ENCODE data around the gene EDC3.

EDC3 gene

DNA sequence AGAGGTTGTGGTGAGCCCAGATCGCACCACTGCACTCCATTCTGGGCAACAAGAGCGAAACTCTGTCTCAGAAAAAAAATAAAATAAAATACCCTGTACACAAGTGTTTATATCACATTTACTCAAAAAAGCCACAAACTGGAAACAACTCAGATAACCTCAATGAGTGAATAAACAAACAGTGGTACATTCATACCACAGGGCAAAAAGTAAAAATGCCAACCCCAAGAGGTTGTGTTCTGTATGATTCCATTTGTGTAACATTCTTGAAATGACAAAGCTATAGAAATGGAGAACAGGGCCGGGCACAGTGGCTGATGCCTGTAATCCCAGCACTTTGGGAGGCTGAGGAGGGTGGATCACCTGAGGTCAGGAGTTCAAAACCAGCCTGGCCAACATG is 12.9 kb downstream of the EDC3 start:
- no peaks in the 10 kb centered on the region for H3K36me3 ChIP-seq (ENCODE audit: insufficient read depth)
- no peak overlapping the region for H3K4me3 ChIP-seq (IDR thresholded peaks at IDR 0.05; ENCODE audit: insufficient read depth, low read depth, low read length)
- no peak overlapping the region for H3K27ac ChIP-seq
- H3K4me1 ChIP-seq (ENCODE audit: low read depth, poor library complexity, severe bottlenecking): peaks cover 10% of the 10 kb centered on the region
- H3K9ac ChIP-seq: no peak overlapping the region
- no peaks in the 10 kb centered on the region for H4K20me1 ChIP-seq (ENCODE audit: insufficient read depth)
- H2AFZ ChIP-seq (ENCODE audit: low read depth): no peak overlapping the region
- no peaks in the 10 kb centered on the region for H3K27me3 ChIP-seq (ENCODE audit: insufficient read depth, low read depth)
- no peak overlapping the region for H3K4me2 ChIP-seq
- TF ChIP-seq, protein P1, sequence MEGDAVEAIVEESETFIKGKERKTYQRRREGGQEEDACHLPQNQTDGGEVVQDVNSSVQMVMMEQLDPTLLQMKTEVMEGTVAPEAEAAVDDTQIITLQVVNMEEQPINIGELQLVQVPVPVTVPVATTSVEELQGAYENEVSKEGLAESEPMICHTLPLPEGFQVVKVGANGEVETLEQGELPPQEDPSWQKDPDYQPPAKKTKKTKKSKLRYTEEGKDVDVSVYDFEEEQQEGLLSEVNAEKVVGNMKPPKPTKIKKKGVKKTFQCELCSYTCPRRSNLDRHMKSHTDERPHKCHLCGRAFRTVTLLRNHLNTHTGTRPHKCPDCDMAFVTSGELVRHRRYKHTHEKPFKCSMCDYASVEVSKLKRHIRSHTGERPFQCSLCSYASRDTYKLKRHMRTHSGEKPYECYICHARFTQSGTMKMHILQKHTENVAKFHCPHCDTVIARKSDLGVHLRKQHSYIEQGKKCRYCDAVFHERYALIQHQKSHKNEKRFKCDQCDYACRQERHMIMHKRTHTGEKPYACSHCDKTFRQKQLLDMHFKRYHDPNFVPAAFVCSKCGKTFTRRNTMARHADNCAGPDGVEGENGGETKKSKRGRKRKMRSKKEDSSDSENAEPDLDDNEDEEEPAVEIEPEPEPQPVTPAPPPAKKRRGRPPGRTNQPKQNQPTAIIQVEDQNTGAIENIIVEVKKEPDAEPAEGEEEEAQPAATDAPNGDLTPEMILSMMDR (conservative IDR thresholded peaks at IDR 0.05; ENCODE audit: low read depth, low read length): no peak
- peaks cover 4% of the 10 kb centered on the region; the same call in 1 of the 2 replicates for H3K79me2 ChIP-seq (ENCODE audit: insufficient read depth, low read depth)

DNA sequence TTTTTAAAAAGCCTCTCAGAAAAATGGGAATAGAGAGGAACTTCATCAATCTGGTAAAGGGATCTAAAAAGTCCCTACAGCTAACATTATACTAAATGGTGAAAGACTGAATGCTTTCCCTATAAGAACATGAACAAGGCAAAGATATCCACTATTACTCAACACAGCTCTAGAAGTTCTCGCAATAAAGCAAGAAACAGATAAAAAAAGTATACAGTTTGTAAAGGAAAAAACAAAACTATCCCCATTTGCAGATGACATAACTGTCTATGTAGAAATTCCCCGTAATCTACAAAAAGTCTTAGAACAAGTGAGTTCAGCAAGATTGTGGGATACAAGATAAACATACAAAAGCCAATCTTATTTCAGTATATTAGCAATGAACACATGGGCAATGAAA is 15.4 kb downstream of the EDC3 start:
- no peaks in the 10 kb centered on the region for H4K20me1 ChIP-seq (ENCODE audit: insufficient read depth)
- H3K27ac ChIP-seq: no peak overlapping the region

DNA sequence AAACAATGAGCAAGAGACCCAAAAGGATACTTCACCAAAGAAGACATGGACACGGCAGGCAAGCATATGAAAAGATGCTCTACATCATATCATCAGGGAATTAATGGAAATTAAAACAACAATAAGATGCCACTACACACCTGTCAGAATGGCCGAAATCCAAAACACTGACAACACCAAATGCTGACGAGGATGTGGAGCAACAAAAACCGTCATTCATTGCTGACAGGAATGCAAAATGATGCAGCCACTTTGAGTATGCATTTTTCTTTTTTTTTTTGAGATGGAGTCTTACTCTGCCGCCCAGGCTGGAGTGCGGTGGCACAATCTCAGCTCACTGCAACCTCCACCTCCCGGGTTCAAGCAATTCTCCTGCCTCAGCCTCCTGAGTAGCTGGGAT is 19.0 kb downstream of the EDC3 start:
- TF ChIP-seq, protein P1 (conservative IDR thresholded peaks at IDR 0.05; ENCODE audit: low read depth, low read length): no peak
- no peak overlapping the region for H3K27ac ChIP-seq

More for the DNA sequence above, 15.4 kb downstream of the EDC3 start:
- no peak overlapping the region for H3K4me2 ChIP-seq
- H2AFZ ChIP-seq (ENCODE audit: low read depth): no peak overlapping the region
- H3K27me3 ChIP-seq (ENCODE audit: insufficient read depth, low read depth): no peaks in the 10 kb centered on the region
- peaks cover 10% of the 10 kb centered on the region for H3K4me1 ChIP-seq (ENCODE audit: low read depth, poor library complexity, severe bottlenecking)
- peaks cover 4% of the 10 kb centered on the region; the same call in 1 of the 2 replicates for H3K79me2 ChIP-seq (ENCODE audit: insufficient read depth, low read depth)
- TF ChIP-seq, protein P1 (conservative IDR thresholded peaks at IDR 0.05; ENCODE audit: low read depth, low read length): no peak
- H3K4me3 ChIP-seq (IDR thresholded peaks at IDR 0.05; ENCODE audit: insufficient read depth, low read depth, low read length): no peak overlapping the region
- H3K36me3 ChIP-seq (ENCODE audit: insufficient read depth): no peaks in the 10 kb centered on the region
- no peak overlapping the region for H3K9ac ChIP-seq

DNA sequence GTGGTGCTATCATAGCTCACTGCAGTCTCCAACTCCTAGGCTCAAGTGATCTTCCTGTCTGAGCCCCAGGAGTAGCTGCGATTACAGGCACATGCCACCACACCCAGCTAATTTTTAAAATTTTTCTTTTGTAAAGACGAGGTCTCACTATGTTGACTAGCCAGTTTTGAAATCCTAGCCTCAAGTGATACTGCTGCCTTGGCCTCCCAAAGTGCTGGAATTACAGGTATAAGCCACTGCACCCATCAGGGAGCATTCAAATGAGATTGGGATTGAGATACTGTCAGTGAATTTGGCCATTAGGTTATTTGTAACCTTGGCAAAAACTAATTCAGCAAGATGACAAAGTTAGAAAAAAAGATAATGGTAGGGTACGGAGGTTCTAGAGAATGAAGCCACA is 21.7 kb downstream of the EDC3 start:
- TF ChIP-seq, protein P1 (conservative IDR thresholded peaks at IDR 0.05; ENCODE audit: low read depth, low read length): no peak
- no peak overlapping the region for H3K27ac ChIP-seq
- H3K9ac ChIP-seq: no peak overlapping the region
- no peak overlapping the region for H3K4me3 ChIP-seq (IDR thresholded peaks at IDR 0.05; ENCODE audit: insufficient read depth, low read depth, low read length)
- no peaks in the 10 kb centered on the region for H4K20me1 ChIP-seq (ENCODE audit: insufficient read depth)
- H3K79me2 ChIP-seq (ENCODE audit: insufficient read depth, low read depth): no peaks in the 10 kb centered on the region
- H3K4me1 ChIP-seq (ENCODE audit: low read depth, poor library complexity, severe bottlenecking): no peaks in the 10 kb centered on the region
- no peak overlapping the region for H3K4me2 ChIP-seq
- H2AFZ ChIP-seq (ENCODE audit: low read depth): no peak overlapping the region
- no peaks in the 10 kb centered on the region for H3K36me3 ChIP-seq (ENCODE audit: insufficient read depth)
- no peaks in the 10 kb centered on the region for H3K27me3 ChIP-seq (ENCODE audit: insufficient read depth, low read depth)

More for the DNA sequence above, 19.0 kb downstream of the EDC3 start:
- Histone ChIP-seq H3K4me2 (no peak overlapping the region), H3K79me2 (ENCODE audit: insufficient read depth, low read depth) (no peaks in the 10 kb centered on the region), H3K4me1 (ENCODE audit: low read depth, poor library complexity, severe bottlenecking) (no peaks in the 10 kb centered on the region), H3K36me3 (ENCODE audit: insufficient read depth) (no peaks in the 10 kb centered on the region), H4K20me1 (ENCODE audit: insufficient read depth) (no peaks in the 10 kb centered on the region), H3K4me3 (IDR thresholded peaks at IDR 0.05; ENCODE audit: insufficient read depth, low read depth, low read length) (no peak overlapping the region), H3K9ac (no peak overlapping the region), H3K27me3 (ENCODE audit: insufficient read depth, low read depth) (no peaks in the 10 kb centered on the region), H2AFZ (ENCODE audit: low read depth) (no peak overlapping the region)

All from KMS-11 (cell line).